GM19438 (cell line): ENCODE measurements around the gene C1QL4.

Experiments used
- ATAC-seq: cut with Tn5 transposase; IDR thresholded peaks from one replicate; pipeline ENCODE4 v1.9.1; 2021; ENCODE audit warnings: low read depth; ENCODE audit not compliant: unreplicated experiment

The C1QL4 gene

DNA sequence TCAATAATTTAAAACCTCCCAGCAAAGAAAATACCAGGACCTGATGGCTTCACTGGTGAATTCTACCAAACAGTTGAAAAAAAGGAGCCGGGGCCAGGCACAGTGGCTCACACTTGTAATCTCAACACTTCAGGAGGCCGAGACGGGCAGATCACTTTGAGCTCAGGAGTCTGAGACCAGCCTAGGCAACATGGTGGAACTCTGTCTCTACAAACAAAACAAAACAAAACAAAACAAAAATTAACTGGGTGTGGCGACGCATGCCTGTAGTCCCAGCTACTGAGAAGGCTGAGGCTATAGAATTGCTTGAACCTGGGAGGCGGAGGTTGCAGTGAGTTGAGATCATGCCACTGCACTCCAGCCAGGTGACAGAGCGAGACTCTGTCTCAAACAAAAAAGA lies 27.6 kb downstream of the C1QL4 start:
- no peak for ATAC-seq

DNA sequence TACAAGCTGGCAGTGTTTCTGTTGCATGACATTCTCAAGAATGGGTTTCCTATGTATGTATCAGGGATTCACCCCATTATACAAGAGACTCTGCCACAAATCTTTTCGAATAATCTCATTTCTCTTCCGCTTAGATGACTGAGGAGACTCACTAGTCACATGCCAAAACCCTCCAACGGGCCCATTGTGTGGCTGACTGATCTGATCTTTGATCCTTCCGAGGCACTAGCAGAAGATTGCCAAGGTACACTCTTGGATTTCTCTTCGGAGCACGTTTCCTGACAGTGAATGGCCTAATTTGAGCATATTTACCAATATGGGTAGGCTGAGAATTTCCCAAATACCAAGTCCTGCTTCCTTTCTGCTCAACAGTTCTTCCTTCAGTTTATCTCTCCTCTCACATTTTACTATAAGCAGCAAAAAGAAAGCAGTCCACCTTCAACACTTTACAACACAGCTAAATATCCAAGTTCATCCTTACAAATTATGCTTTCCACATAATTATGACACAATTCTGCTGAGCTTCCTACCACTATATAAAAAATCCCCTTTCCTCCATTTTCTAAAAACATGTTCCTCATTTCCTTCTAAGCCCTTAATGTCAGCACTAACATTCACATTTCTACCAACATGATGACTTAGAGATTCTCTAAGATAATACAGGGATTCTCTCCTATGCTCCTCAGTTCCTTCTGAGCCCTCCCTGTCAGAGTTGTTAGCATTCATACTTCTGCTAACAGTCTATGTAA lies 31.1 kb downstream of the C1QL4 start:
- ATAC-seq = no peak

DNA sequence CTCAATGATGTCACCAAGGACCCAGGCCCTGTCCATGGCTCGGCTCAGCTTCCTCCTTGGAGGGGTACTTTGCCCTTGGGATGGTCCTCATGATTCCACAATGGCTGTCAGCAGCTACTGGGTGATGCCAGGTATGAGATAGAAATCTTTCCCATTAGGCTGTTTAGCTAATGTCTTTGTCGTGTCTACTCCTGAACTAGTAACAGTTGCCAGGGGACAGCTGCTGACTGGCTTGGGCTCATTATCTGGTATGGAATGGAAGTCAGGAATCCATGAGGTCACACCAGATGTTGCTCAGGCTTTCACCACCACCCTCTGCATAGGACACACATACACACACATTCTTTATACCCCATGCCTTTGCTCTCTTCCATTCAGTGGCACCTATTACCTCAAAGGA lies 32.8 kb downstream of the C1QL4 start:
- ATAC-seq = no peak

DNA sequence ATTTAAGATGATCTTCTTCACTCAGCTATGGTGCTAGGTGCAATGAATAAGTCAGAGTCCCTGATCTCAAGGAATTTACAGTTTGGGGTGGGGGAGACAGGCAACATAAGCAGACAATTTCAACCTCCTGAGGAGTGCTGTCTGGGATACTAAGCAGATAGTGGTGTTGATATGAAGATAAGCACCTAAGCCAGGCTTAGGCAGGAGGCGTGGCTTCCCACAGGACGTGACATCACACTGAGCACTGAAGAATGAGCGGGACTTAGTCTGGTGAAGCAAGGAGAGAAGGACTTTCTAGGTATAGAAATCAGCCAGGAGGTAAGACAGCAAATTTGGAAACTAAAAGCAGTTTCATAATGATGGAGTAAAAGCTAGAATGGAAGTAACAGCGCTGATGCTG lies 35.2 kb downstream of the C1QL4 start:
- ATAC-seq = no peak

DNA sequence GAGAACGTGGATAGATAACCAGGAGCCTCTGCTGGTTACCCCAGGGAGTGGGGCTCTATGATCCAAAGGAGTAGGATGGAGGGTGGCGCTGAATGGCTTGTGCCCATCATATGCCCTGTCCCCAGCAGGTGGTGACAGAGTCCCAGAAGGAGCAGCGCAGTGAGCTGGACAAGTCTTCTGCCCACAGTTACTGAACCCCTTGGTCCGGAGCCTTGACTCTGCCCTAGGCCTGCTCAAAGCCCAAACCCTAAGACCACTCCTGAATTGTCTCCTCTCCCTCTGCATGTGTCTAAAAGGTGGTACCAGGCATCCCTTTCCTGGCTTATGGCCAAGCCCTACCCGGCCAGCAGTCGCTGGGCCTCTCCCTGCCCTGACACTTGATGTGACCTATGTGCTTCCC lies 38.8 kb downstream of the C1QL4 start:
- ATAC-seq = no peak

DNA sequence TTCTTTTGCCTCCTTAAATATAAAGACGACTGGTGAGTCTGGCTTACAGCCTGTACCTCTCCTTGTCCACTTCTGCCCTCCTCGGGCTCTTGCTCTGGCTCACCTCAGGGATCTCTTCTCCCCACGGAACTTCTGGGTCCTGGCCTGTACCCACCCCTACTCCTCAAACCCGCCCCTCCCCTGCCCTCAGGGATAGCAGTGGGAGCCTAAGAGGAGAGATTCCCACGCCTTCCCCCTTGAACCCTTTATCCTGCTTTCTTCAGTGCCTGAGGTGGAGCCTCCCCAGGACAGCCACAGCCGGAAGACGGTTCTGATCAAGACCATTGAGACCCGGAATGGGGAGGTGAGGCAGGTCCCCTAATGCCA lies 39.3 kb downstream of the C1QL4 start:
- ATAC-seq = no peak

DNA sequence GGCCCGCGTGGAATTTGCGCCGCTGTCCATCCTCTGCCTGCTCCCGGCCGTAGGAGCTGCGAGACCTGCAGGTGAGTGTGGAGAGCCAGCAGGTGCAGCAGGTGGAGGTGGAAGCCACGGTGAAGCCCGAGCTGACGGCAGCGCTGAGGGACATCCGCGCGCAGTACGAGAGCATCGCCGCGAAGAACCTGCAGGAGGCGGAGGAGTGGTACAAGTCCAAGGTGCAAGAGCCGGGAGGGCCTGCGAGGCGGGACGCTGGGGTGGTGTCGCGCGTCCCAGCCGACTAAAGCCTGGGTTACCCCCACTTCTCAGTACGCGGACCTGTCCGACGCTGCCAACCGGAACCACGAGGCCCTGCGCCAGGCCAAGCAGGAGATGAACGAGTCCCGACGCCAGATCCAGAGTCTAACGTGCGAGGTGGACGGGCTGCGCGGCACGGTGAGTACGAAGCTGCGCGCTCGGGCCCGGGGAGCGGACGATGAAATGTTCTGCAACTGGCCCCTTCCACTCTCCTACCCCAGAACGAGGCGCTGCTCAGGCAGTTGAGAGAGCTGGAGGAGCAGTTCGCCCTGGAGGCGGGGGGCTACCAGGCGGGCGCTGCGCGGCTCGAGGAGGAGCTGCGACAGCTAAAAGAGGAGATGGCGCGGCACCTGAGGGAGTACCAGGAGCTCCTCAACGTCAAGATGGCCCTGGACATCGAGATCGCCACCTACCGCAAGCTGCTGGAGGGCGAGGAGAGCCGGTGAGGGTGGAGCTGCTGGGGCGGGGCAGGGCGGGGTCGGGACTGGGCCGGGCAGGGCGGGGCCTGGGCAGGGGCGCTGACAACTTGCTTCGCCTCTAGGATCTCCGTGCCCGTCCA lies 39.9 kb downstream of the C1QL4 start:
- no peak for ATAC-seq

DNA sequence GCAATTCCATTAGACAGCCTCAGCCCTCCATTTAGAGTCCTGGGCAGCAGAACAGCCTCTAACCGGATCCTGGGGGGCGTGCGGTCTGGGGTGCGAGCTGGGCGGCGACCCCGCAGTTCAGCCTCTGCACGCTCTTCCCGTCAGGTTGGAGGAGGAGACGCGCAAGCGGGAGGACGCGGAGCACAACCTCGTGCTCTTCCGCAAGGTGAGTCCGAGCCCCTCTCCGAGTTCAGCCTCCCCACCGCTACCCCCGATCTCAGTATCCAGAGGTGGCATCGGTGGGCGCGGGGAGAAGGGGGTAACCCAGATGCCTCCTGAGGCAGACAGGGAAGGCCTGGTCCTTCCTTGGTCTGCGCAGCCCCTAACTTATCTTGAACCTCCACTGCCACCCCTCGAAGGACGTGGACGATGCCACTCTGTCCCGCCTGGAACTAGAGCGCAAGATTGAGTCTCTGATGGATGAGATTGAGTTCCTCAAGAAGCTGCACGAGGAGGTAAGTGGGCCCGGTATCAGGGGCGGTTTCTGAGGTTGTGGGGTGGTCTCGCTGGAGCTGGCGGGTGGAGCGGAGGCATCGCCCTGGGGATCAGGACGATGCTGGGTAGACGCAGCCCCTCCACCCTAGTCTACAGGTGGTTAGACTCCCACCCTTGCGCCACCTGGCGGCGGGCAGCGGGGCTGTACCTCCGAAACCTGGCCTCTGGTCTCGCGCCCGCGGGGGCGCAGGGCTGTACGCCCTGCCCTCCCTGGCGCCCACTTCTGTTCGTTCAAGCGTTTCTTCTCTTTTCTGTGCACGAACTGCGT lies 40.8 kb downstream of the C1QL4 start:
- ATAC-seq = no peak

DNA sequence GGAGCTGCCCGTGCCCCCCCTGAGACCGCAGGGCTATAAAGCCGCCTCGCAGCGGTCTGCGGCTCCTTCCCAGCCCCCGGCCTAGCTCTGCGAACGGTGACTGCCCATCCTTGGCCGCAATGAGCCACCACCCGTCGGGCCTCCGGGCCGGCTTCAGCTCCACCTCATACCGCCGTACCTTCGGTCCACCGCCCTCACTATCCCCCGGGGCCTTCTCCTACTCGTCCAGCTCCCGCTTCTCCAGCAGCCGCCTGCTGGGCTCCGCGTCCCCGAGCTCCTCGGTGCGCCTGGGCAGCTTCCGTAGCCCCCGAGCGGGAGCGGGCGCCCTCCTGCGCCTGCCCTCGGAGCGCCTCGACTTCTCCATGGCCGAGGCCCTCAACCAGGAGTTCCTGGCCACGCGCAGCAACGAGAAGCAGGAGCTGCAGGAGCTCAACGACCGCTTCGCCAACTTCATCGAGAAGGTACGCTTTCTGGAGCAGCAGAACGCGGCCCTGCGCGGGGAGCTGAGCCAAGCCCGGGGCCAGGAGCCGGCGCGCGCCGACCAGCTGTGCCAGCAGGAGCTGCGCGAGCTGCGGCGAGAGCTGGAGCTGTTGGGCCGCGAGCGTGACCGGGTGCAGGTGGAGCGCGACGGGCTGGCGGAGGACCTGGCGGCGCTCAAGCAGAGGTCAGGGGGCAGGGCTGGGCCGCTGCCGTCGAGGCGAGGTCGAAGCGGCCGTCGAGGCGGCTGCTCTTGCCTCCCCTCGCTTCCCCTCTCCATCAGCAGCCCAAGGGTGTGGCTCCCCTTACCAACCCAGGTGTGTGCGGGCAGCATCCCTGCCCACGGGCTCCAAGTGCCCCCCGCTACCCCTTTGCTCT lies 41.7 kb downstream of the C1QL4 start, which contains the start of gene PRPH:
Gene PRPH, plus strand, starts transcription at position 66 of the 855 bp plus-strand sequence. Its CDS starts 54 bp downstream, at position 120.
- no peak for ATAC-seq

DNA sequence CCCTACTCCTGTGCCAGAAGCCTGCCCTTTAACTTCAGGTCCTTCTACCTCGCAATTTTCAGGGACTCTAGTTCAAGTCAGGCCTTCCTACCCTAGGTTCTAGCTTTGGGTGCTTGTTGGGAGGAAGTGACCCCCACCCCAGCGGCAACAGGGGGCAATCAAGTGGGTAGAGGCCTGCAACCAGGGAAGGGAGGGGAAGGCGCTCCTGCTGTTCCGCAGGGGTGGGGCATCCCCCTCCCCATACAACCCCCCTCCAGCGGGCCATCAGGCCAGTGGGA lies 42.2 kb downstream of the C1QL4 start:
- ATAC-seq = no peak

DNA sequence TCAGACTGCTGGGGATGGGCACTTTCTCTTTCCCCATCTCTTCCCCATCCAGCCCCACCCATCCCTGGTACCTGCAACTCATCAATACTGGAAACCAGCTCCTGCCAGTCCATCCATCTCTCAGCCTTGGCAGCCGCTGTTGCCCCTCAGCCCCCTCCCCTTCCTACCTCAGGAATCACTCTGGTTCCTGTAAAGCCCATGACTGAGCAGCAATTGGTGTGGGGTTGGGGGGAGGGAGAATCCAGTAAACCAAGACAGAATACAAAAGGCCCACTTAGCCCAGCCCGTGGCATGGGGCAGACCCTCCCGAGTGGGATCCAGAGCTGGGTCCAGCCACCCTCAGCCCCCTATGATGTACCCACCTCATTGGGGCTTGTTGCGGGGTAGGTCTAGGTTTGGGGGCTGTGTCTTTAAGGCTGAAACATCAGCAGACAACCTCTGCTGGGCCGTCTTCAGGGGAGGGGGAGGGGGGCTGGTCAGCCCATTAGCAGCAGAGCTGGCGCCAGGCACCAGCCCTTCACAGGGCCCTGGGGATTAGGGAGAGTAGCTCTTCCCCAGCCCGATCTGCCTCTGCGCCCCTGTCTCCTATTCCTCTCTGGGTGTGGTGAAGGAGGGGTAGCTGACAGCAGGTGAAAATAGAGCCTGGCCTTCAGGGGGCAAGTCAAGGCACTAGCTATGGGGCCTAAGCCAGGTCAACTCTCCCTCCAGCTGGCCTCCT lies 42.7 kb downstream of the C1QL4 start:
- ATAC-seq = no peak

DNA sequence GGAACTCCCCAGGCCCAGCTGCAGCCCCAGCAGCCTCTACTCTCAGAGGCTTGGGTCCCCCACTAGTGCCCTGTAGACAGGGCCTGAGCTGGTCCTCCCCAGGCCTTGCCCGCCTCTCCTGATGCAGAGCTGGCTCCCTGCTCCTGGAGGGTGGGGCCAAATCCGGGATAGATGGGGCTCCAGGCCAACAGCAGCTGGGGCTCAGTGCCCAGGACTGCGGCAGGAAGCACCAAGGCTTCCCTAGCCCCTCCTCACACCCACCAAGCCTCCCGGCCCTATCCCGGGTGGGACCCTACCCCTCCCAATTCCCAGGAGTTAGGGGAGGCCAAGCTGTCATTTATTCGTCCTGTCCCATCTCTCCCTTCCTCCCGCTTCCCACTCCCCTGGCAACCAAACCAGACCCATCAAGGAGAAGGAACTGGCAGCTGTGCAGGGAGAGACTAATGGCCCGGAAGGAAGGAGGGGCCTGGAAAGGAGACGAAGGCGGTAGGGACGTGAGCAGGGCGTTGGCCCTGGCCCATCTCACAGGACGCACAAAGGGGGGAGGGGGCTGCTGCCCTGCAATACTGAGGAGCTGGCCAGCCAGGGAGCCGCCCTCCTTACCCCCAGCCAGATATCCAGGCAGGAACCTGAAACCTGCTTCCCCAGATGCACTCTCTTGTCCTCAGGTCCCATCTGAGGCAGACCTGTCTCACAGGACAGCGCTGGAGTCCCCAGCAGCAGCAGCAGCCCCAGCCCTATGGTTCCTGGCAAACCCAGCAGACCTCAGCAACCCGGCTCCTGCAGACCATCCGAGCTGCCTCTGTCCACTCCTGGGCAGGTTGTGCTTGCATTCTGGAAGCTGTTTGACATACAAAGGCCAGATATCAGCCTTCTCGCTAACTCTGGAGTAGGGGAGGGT lies 43.7 kb downstream of the C1QL4 start:
- ATAC-seq = no peak

DNA sequence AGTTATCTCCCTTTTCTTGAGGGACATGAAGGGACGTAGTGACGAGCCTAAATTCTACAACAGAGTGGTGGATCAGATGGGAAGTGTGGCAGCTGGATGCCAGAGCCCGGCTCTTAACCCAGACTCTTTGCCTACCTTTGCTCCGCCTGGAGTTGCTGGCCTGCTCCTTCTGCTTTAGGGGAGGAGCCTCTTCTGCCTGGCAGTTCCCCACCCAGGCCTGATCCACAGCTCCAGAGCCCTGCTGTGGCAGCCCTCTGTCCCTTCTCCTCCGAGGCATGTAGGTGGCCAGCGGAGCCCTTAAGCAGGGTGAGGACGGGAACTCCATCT lies 44.3 kb downstream of the C1QL4 start:
- ATAC-seq = no peak

DNA sequence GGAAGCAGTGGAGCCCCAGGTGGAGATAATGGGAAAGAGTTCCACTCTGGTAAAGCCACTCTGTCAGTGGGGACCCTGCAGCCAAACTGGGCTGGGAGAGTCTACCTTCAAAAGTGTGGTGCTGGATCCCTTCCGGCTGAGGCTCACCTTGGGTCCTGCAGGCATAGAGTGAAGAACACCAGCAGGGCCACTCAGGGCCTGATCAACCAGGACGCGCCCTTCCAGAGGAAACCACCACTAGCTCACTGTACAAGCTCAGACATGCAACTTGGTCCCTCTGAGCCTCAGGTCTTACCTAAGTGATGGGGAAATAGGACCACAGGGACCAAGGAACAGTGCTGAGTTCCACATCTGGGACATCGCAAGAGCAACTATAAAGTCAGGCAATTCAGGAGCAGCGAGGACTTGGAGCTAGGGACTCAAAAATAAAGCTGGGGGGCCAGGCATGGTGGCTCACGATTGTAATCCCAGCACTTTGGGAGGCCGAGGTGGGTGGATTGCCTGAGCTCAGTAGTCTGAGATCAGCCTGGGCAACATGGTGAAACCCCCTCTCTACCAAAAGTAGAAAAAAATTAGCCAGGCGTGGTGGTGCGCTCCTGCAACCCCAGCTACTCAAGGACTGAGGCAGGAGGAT lies 47.9 kb downstream of the C1QL4 start:
- ATAC-seq = no peak

DNA sequence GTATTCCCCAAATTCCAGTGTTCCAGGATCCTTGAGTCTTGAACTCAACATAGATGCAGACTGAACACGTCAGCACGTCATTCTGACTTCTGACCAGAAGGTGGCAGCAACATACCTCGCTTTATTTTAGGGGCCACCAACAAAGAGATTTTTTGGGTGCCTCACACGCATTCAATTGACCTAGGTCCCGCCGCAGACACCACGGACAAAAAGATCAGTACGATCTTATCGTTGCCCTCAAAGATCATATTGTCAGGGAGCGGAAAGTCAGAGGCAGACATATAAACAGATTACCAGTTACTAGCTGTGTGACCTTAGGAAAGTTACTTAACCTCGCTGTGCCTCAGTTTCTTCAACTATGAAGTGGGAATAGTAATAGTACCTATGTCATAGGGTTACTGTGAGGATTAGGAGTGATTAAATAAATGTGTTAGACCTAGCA lies 48.6 kb downstream of the C1QL4 start:
- no peak for ATAC-seq

DNA sequence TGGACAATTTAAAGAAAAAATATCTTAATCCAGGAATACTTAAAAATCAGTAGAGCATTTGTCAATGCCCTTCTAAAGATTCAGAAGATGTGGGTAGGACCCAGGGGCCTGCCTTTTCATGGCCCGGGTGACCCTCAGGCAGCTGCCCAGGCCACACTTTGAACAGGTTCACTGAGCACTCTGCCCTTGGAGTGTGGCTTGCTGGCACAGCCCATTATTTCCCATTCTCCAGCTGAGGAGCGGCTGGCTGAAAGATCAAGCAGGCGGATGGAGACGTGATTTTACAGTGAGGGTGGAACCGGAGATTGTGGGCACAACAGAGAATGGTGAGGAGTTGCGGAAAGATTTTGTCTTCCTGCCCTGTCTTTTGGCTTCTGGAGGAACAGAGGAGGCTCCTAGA lies 49.1 kb downstream of the C1QL4 start:
- ATAC-seq = no peak

DNA sequence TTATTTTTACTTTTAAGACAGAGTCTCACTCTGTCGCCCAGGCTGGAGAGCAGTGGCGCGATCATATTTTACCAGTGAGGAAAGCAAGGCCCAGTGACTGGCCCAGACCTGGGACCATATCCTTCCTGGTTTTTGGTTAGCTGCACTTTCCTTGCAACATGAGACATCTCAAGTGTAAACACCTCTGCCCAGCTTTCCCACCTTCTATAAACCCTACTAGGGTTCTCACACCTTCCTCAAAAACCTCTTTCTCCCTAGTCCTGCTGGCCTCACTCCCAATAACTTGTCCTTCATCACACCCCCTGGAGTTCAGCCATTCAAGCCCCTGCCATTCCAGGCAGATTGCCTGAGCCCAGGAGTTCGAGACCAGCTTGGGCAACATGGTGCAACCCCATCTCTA lies 52.3 kb downstream of the C1QL4 start:
- ATAC-seq = no peak
